SH-SY5Y (cell line): ENCODE measurements around the gene VEZT.

ENCODE experiments used
- GATA2 ChIP-seq: IDR thresholded peaks from 2 replicates; pipeline ENCODE4 v1.6.1; 2011; ENCODE audit warnings: mild to moderate bottlenecking, low read depth, low read length
- GATA3 ChIP-seq: IDR thresholded peaks from 2 replicates; pipeline ENCODE4 v1.6.1; 2011; ENCODE audit warnings: low read depth, mild to moderate bottlenecking, low read length, moderate library complexity

DNA sequence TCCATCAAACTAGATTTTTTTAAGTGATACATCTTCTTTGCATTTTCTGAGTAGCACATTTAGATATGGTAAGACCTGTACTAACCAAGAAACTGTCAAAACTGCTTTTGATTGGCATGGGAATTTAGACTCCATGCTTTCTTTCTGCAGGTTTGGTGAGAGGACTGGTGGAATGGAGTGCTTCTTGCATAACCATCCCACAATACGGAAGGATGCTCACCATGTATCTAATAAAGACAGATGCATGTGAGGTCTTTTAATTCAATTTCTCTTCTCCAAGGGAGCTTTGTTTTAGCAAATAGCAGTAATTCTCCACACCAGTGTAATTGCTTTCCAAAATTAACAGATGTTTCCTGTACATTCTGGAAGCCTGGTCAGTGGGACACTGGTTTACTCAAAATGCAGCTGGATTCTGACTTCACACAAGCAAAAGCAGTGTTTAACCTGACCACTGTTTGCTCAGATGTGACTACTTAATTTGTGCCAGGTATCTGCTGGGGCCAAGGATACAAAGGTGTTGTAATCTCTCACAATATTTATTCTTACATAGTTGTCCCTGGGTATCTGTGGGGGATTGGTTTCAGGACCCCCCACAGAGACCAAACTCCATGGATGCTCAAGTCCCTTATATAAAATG is 26.4 kb upstream of the VEZT start:
- TF ChIP-seq GATA2 (no peak), GATA3 (no peak)
